Activated gamma-delta T cell (primary cell): Measurements from ENCODE around the gene FCRL5.

Experiments used
- DNase-seq: peaks from one replicate; lab custom pipeline; 2025; lab: John Stamatoyannopoulos, UW

FCRL5 gene

GRCh38 chr1:157523774-157524493 is 28.4 kb downstream of the FCRL5 start:
- no peak for DNase-seq

GRCh38 chr1:157521056-157521455 is 31.3 kb downstream of the FCRL5 start:
- DNase-seq = no peak

- DNase-seq = no peak
Measured at GRCh38 chr1:157520386-157520935, 31.9 kb downstream of the FCRL5 start.

- no peak for DNase-seq
Measured at GRCh38 chr1:157519451-157519850, 32.9 kb downstream of the FCRL5 start.

- no peak for DNase-seq
Measured at GRCh38 chr1:157517016-157517415, 35.3 kb downstream of the FCRL5 start.

- DNase-seq = no peak
Measured at GRCh38 chr1:157515709-157516108, 36.6 kb downstream of the FCRL5 start.

- DNase-seq = no peak
Measured at GRCh38 chr1:157515141-157515540, 37.2 kb downstream of the FCRL5 start.

GRCh38 chr1:157512036-157512969 is 40.0 kb downstream of the FCRL5 start:
- DNase-seq = no peak

- DNase-seq = no peak
Measured at GRCh38 chr1:157509546-157510232, 42.6 kb downstream of the FCRL5 start.

- DNase-seq = no peak
Measured at GRCh38 chr1:157505481-157506272, 46.6 kb downstream of the FCRL5 start.

- DNase-seq = no peak
Measured at GRCh38 chr1:157504646-157505045, 47.7 kb downstream of the FCRL5 start.

- no peak for DNase-seq
Measured at GRCh38 chr1:157499521-157499920, 52.8 kb downstream of the FCRL5 start.

GRCh38 chr1:157498736-157499090 is 53.6 kb downstream of the FCRL5 start:
- DNase-seq = no peak

- no peak for DNase-seq
Measured at GRCh38 chr1:157497987-157498735, 54.2 kb downstream of the FCRL5 start.

GRCh38 chr1:157497284-157497683 is 55.0 kb downstream of the FCRL5 start:
- DNase-seq = no peak

GRCh38 chr1:157496121-157496526 is 56.2 kb downstream of the FCRL5 start:
- no peak for DNase-seq

- no peak for DNase-seq
Measured at GRCh38 chr1:157495285-157495684, 57.0 kb downstream of the FCRL5 start.

- no peak for DNase-seq
Measured at GRCh38 chr1:157494093-157494492, 58.2 kb downstream of the FCRL5 start.

GRCh38 chr1:157490467-157491165 is 61.7 kb downstream of the FCRL5 start:
- DNase-seq = no peak

- no peak for DNase-seq
Measured at GRCh38 chr1:157488156-157488555, 64.2 kb downstream of the FCRL5 start.
